Stomach (tissue), 4 donors: ENCODE data around the gene RNPS1.

ENCODE experiments used
- EP300 ChIP-seq: sonication (generic); formaldehyde crosslinking; IDR thresholded peaks from one replicate; pipeline ENCODE4 v1.6.1; 2017; ENCODE audit warnings: antibody characterized with exemption
- POLR2A ChIP-seq, 4 donors: fragments of 450-650 bp; IDR thresholded peaks; one replicate each; pipeline ENCODE4 v1.6.1; 2016; ENCODE audit warnings: antibody characterized with exemption in 4 of 4, control low read depth in 2 of 4, mild to moderate bottlenecking in 1 of 4, moderate library complexity in 1 of 4
- POLR2AphosphoS5 ChIP-seq, 3 donors: sonication (generic); formaldehyde crosslinking; IDR thresholded peaks; one replicate each; pipeline ENCODE4 v1.6.1; 2016; ENCODE audit warnings: antibody characterized with exemption in 3 of 3
- TF ChIP-seq, protein P1 (sequence below), 7 experiments: fragments of 450-650 bp in 4 of 7; fragments of 200-600 bp in 3 of 7; sonication (generic) in 3 of 7; IDR thresholded peaks; one replicate each; pipeline ENCODE4 v1.5.1; 2016 to 2019; ENCODE audit warnings: antibody characterized with exemption in 7 of 7, control low read depth in 2 of 7, mild to moderate bottlenecking in 1 of 7

DNA sequence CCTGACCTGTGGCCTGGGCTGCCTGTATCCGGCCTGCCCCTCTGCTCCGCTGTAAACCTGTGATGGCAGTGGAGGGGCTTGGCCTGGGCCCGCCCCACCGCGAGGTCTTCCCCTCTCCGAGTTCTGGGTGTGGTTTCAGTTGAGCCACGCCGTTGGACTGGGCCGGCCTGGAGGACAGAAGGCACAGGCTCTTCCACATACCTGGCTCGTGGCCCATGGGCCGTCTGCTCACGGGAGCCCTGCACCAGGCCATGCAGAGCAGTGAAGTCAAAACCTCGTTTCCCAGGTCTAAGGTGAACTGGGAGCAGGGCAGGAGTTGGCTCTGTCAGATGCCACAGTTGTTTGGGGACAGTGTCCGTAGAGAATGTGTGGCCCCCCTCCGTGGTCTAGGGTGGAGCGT lies 5.6 kb upstream of the RNPS1 start:
- TF ChIP-seq POLR2AphosphoS5 (IDR thresholded peaks at IDR 0.05) (no peak), EP300 (no peak), POLR2A (IDR thresholded peaks at IDR 0.05) (no peak)
- TF ChIP-seq, protein P1, sequence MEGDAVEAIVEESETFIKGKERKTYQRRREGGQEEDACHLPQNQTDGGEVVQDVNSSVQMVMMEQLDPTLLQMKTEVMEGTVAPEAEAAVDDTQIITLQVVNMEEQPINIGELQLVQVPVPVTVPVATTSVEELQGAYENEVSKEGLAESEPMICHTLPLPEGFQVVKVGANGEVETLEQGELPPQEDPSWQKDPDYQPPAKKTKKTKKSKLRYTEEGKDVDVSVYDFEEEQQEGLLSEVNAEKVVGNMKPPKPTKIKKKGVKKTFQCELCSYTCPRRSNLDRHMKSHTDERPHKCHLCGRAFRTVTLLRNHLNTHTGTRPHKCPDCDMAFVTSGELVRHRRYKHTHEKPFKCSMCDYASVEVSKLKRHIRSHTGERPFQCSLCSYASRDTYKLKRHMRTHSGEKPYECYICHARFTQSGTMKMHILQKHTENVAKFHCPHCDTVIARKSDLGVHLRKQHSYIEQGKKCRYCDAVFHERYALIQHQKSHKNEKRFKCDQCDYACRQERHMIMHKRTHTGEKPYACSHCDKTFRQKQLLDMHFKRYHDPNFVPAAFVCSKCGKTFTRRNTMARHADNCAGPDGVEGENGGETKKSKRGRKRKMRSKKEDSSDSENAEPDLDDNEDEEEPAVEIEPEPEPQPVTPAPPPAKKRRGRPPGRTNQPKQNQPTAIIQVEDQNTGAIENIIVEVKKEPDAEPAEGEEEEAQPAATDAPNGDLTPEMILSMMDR (IDR thresholded peaks at IDR 0.05) = no peak
